ENCODE results near the gene RNU6-1. TPM values are rescaled to one million over a fixed set of nuclear protein-coding genes. Genes with fewer than 3 reads are reported as not detected.

Gene RNU6-1
- total RNA-seq, 1 donor from 2014 or later, result not detected

- no peaks in the 10 kb centered on the region for H3K9me3 ChIP-seq (ENCODE audit: low read depth)
- H2AFZ ChIP-seq (replicated peaks), result no peak overlapping the region
- no peak for DNase-seq (ENCODE audit: low spot score)
- Mint-ChIP-seq H3K36me3 (no peaks in the 10 kb centered on the region), H3K4me3 (peak overlapping the region; percentile 75), H3K27ac (no peak overlapping the region), H3K4me1 (peaks cover 26% of the 10 kb centered on the region), H3K27me3 (ENCODE audit: insufficient read depth, low read depth) (peaks cover 71% of the 10 kb centered on the region), H3K9me3 (peaks cover 8% of the 10 kb centered on the region)
- TF ChIP-seq, protein P1, sequence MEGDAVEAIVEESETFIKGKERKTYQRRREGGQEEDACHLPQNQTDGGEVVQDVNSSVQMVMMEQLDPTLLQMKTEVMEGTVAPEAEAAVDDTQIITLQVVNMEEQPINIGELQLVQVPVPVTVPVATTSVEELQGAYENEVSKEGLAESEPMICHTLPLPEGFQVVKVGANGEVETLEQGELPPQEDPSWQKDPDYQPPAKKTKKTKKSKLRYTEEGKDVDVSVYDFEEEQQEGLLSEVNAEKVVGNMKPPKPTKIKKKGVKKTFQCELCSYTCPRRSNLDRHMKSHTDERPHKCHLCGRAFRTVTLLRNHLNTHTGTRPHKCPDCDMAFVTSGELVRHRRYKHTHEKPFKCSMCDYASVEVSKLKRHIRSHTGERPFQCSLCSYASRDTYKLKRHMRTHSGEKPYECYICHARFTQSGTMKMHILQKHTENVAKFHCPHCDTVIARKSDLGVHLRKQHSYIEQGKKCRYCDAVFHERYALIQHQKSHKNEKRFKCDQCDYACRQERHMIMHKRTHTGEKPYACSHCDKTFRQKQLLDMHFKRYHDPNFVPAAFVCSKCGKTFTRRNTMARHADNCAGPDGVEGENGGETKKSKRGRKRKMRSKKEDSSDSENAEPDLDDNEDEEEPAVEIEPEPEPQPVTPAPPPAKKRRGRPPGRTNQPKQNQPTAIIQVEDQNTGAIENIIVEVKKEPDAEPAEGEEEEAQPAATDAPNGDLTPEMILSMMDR (IDR thresholded peaks at IDR 0.05), result no peak
- no peak for TF ChIP-seq EZH2phosphoT487 (IDR thresholded peaks at IDR 0.05)
- H3K4me3 ChIP-seq, result peak overlapping the region; percentile 43
- H3K9ac ChIP-seq, result no peak overlapping the region
- peaks cover 39% of the 10 kb centered on the region for H3K4me1 ChIP-seq
- no peak overlapping the region for H3K27ac ChIP-seq
- no peaks in the 10 kb centered on the region for H3K36me3 ChIP-seq
- peaks cover 32% of the 10 kb centered on the region for H3F3A ChIP-seq (ENCODE audit: low read depth)
- peaks cover 100% of the 10 kb centered on the region for H3K27me3 ChIP-seq
- peaks cover 77% of the 10 kb centered on the region for H4K20me1 ChIP-seq (ENCODE audit: low read depth)
- H3K4me2 ChIP-seq, result peak overlapping the region; percentile 77
- H3K79me2 ChIP-seq (ENCODE audit: low read depth), result no peaks in the 10 kb centered on the region
These were observed 17.1 kb downstream of the RNU6-1 start for GRCh38 chr15:67822537-67823313.

DNA sequence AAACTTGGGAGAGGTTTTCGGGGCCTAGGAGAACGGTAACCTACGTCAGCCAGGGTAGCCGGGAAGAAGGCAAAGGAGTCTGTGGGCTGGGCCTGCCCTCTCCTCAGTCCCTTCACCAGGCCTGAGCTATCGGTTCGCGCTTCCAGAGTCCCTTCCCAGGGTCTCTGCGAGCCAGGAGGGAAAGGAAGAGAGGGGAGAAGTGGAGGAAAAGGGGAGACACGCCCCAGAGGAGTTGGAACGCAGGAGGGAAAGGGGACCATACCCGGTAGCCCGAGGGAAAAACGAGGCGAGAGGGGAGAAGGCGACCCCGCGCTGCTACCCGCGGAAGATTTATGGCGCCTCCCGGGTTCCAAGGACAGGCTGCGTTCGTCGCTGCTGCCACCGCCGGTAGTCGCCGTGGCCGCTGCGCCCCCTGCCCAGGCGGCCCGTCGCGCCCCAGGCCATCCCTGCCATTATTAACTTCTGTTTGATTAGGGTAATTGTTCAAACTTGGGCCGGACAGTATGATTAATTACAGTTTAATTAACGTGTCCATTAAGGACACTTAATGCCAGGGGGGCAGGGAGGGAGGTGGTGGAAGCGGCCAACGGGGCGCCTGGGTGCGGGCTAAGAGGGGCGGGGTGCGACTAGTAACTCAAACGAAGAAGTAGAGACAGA is 17.9 kb downstream of the RNU6-1 start:
- Histone ChIP-seq H3K4me3 (peak overlapping the region; percentile 4), H3K9ac (no peak overlapping the region), H3K4me2 (peak overlapping the region; percentile 65), H2AFZ (replicated peaks) (no peak overlapping the region), H3K27me3 (peaks cover 100% of the 10 kb centered on the region), H3K9me3 (ENCODE audit: low read depth) (no peaks in the 10 kb centered on the region), H3F3A (ENCODE audit: low read depth) (peaks cover 32% of the 10 kb centered on the region), H4K20me1 (ENCODE audit: low read depth) (peaks cover 69% of the 10 kb centered on the region), H3K36me3 (no peaks in the 10 kb centered on the region), H3K4me1 (peaks cover 39% of the 10 kb centered on the region), H3K27ac (no peak overlapping the region), H3K79me2 (ENCODE audit: low read depth) (no peaks in the 10 kb centered on the region)
- Mint-ChIP-seq H3K27me3 (ENCODE audit: insufficient read depth, low read depth) (peaks cover 77% of the 10 kb centered on the region), H3K4me1 (peaks cover 26% of the 10 kb centered on the region), H3K4me3 (peak overlapping the region; percentile 83), H3K27ac (no peak overlapping the region), H3K36me3 (no peaks in the 10 kb centered on the region), H3K9me3 (peaks cover 11% of the 10 kb centered on the region)
- TF ChIP-seq EZH2phosphoT487 (IDR thresholded peaks at IDR 0.05) (peak; percentile 94), EZH2 (IDR thresholded peaks at IDR 0.05) (peak; percentile 96)
- TF ChIP-seq, protein P1 (IDR thresholded peaks at IDR 0.05), result peak; percentile 17
- DNase-seq (ENCODE audit: low spot score), result peak; percentile 48

GRCh38 chr15:67820992-67821783 is 18.7 kb downstream of the RNU6-1 start:
- H3K4me3 Mint-ChIP-seq, result peak overlapping the region; percentile 83
- H3K79me2 ChIP-seq (ENCODE audit: low read depth), result no peaks in the 10 kb centered on the region
- H3K27me3 Mint-ChIP-seq (ENCODE audit: insufficient read depth, low read depth), result peaks cover 77% of the 10 kb centered on the region
- no peak overlapping the region for H2AFZ ChIP-seq (replicated peaks)
- no peaks in the 10 kb centered on the region for H3K36me3 Mint-ChIP-seq
- no peak overlapping the region for H3K27ac Mint-ChIP-seq
- peaks cover 99% of the 10 kb centered on the region for H3K27me3 ChIP-seq
- no peak overlapping the region for H3K27ac ChIP-seq
- peaks cover 15% of the 10 kb centered on the region for H3K9me3 Mint-ChIP-seq
- peaks cover 62% of the 10 kb centered on the region for H4K20me1 ChIP-seq (ENCODE audit: low read depth)
- DNase-seq (ENCODE audit: low spot score), result peak; percentile 89
- no peak overlapping the region for H3K4me3 ChIP-seq
- no peak overlapping the region for H3K9ac ChIP-seq
- peaks cover 32% of the 10 kb centered on the region for H3F3A ChIP-seq (ENCODE audit: low read depth)
- H3K4me2 ChIP-seq, result peak overlapping the region; percentile 65
- peaks cover 24% of the 10 kb centered on the region for H3K4me1 Mint-ChIP-seq
- TF ChIP-seq EZH2 (IDR thresholded peaks at IDR 0.05), result peak; percentile 33
- TF ChIP-seq, protein P1 (IDR thresholded peaks at IDR 0.05), result no peak
- TF ChIP-seq EZH2phosphoT487 (IDR thresholded peaks at IDR 0.05), result peak; percentile 33
- H3K9me3 ChIP-seq (ENCODE audit: low read depth), result no peaks in the 10 kb centered on the region
- peaks cover 39% of the 10 kb centered on the region for H3K4me1 ChIP-seq
- H3K36me3 ChIP-seq, result no peaks in the 10 kb centered on the region
